ENCODE data around the gene PLAGL1.

Gene PLAGL1

GRCh38 chr6:143939364-143939763 lies 68.7 kb downstream of the PLAGL1 start:
- H3K9me3 ChIP-seq (ENCODE audit: insufficient read depth, low read depth, low read length): no peaks in the 10 kb centered on the region
- H2AFZ ChIP-seq (ENCODE audit: low read length): no peak overlapping the region
- TF ChIP-seq EZH2phosphoT487 (IDR thresholded peaks at IDR 0.05; ENCODE audit: borderline replicate concordance): no peak
- no peak for TF ChIP-seq CTCF (conservative IDR thresholded peaks at IDR 0.05; ENCODE audit: low read length)
- no peak overlapping the region for H3K9ac ChIP-seq (ENCODE audit: low read depth, low read length, poor library complexity, severe bottlenecking)
- no peaks in the 10 kb centered on the region for H3K4me1 ChIP-seq (ENCODE audit: insufficient read depth, low read length, poor library complexity, severe bottlenecking)
- H3K4me2 ChIP-seq (ENCODE audit: low read depth, low read length, poor library complexity, severe bottlenecking): no peak overlapping the region
- H3K79me2 ChIP-seq (ENCODE audit: insufficient read depth, low read length): no peaks in the 10 kb centered on the region
- H3F3A ChIP-seq (ENCODE audit: low read depth): no peaks in the 10 kb centered on the region
- no peaks in the 10 kb centered on the region for H3K27me3 ChIP-seq (ENCODE audit: insufficient read depth, low read length, poor library complexity, severe bottlenecking)
- H3K4me3 ChIP-seq (ENCODE audit: low read length, poor library complexity, severe bottlenecking): no peak overlapping the region
- no peaks in the 10 kb centered on the region for H4K20me1 ChIP-seq (ENCODE audit: insufficient read depth, low read length, poor library complexity, severe bottlenecking)
- no peaks in the 10 kb centered on the region for H3K36me3 ChIP-seq (ENCODE audit: insufficient read depth, low read length)
- H3K9me2 ChIP-seq (replicated peaks; ENCODE audit: low read depth, low read length): no peaks in the 10 kb centered on the region

GRCh38 chr6:143937668-143937970 lies 70.4 kb downstream of the PLAGL1 start:
- H3F3A ChIP-seq (ENCODE audit: low read depth): no peaks in the 10 kb centered on the region
- no peaks in the 10 kb centered on the region for H3K4me1 ChIP-seq (ENCODE audit: insufficient read depth, low read length, poor library complexity, severe bottlenecking)
- no peaks in the 10 kb centered on the region for H3K27me3 ChIP-seq (ENCODE audit: insufficient read depth, low read length, poor library complexity, severe bottlenecking)
- no peak overlapping the region for H3K9ac ChIP-seq (ENCODE audit: low read depth, low read length, poor library complexity, severe bottlenecking)
- no peak overlapping the region for H2AFZ ChIP-seq (ENCODE audit: low read length)
- H3K4me3 ChIP-seq (ENCODE audit: low read length, poor library complexity, severe bottlenecking): no peak overlapping the region
- H3K9me3 ChIP-seq (ENCODE audit: insufficient read depth, low read depth, low read length): no peaks in the 10 kb centered on the region
- H3K36me3 ChIP-seq (ENCODE audit: insufficient read depth, low read length): no peaks in the 10 kb centered on the region
- no peaks in the 10 kb centered on the region for H4K20me1 ChIP-seq (ENCODE audit: insufficient read depth, low read length, poor library complexity, severe bottlenecking)
- no peaks in the 10 kb centered on the region for H3K79me2 ChIP-seq (ENCODE audit: insufficient read depth, low read length)
- no peaks in the 10 kb centered on the region for H3K9me2 ChIP-seq (replicated peaks; ENCODE audit: low read depth, low read length)
- H3K4me2 ChIP-seq (ENCODE audit: low read depth, low read length, poor library complexity, severe bottlenecking): no peak overlapping the region
- TF ChIP-seq EZH2phosphoT487 (IDR thresholded peaks at IDR 0.05; ENCODE audit: borderline replicate concordance) (no peak), CTCF (conservative IDR thresholded peaks at IDR 0.05; ENCODE audit: low read length) (no peak)

- Histone ChIP-seq H4K20me1 (ENCODE audit: insufficient read depth, low read length, poor library complexity, severe bottlenecking) (no peaks in the 10 kb centered on the region), H3K4me1 (ENCODE audit: insufficient read depth, low read length, poor library complexity, severe bottlenecking) (no peaks in the 10 kb centered on the region), H3K27me3 (ENCODE audit: insufficient read depth, low read length, poor library complexity, severe bottlenecking) (no peaks in the 10 kb centered on the region), H3K4me3 (ENCODE audit: low read length, poor library complexity, severe bottlenecking) (no peak overlapping the region), H3K9me2 (replicated peaks; ENCODE audit: low read depth, low read length) (no peaks in the 10 kb centered on the region), H3K4me2 (ENCODE audit: low read depth, low read length, poor library complexity, severe bottlenecking) (no peak overlapping the region), H3K79me2 (ENCODE audit: insufficient read depth, low read length) (no peaks in the 10 kb centered on the region), H3K9ac (ENCODE audit: low read depth, low read length, poor library complexity, severe bottlenecking) (no peak overlapping the region), H2AFZ (ENCODE audit: low read length) (0 out of 2 replicates have a peak overlapping the region, but pooled peaks have one; percentile 12), H3F3A (ENCODE audit: low read depth) (no peaks in the 10 kb centered on the region), H3K9me3 (ENCODE audit: insufficient read depth, low read depth, low read length) (no peaks in the 10 kb centered on the region), H3K36me3 (ENCODE audit: insufficient read depth, low read length) (no peaks in the 10 kb centered on the region)
- TF ChIP-seq EZH2phosphoT487 (IDR thresholded peaks at IDR 0.05; ENCODE audit: borderline replicate concordance) (no peak), CTCF (conservative IDR thresholded peaks at IDR 0.05; ENCODE audit: low read length) (no peak)
Measured at GRCh38 chr6:143936778-143937667, 71.0 kb downstream of the PLAGL1 start.

Measured in Loucy (cell line).